Fibroblast of skin of scalp (primary cell): ENCODE results near the gene PCDHB4.
A peak's percentile ranks its signal among the peaks of the same experiment; 100 is the strongest.
"Not testable (repeated sequence)": the region's sequence is repeated elsewhere in the genome, so short reads cannot be mapped to it uniquely, and the experiment has no call there.

ENCODE experiments used
- DNase-seq: peaks from one replicate; pipeline ENCODE4 v3.0.0-alpha.2; 2013

PCDHB4 gene

DNA sequence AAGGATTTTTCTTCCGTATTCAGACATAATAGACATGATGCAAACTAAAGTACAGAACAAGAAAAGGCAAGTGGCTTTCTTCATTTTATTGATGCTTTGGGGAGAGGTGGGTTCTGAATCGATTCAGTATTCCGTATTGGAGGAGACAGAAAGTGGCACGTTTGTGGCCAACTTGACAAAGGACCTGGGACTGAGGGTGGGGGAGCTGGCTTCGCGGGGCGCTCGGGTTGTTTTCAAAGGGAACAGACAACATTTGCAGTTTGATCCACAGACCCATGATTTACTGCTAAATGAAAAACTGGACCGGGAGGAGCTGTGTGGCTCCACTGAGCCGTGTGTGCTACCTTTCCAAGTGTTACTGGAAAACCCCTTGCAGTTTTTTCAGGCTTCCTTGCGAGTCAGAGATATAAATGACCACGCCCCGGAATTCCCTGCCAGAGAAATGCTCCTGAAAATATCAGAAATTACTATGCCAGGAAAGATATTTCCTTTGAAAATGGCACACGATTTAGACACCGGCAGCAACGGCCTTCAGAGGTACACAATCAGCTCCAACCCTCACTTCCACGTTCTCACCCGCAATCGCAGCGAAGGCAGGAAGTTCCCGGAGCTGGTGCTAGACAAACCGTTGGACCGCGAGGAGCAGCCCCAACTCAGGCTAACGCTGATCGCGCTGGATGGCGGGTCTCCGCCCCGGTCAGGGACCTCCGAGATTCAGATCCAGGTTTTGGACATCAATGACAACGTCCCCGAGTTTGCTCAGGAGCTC, 28.8 kb downstream of the PCDHB4 start:
- DNase-seq: no peak

- DNase-seq: no peak
These were observed 29.3 kb downstream of the PCDHB4 start for GRCh38 chr5:141150993-141151325.

GRCh38 chr5:141151632-141152031, 30.0 kb downstream of the PCDHB4 start:
- not testable (repeated sequence) for DNase-seq

GRCh38 chr5:141152096-141152495, 30.5 kb downstream of the PCDHB4 start:
- DNase-seq: not testable (repeated sequence)

- DNase-seq: no peak
These were observed 34.1 kb downstream of the PCDHB4 start for GRCh38 chr5:141155540-141156374.

- not testable (repeated sequence) for DNase-seq
These were observed 35.7 kb downstream of the PCDHB4 start for GRCh38 chr5:141157356-141157755.

- not testable (repeated sequence) for DNase-seq
These were observed 36.3 kb downstream of the PCDHB4 start for GRCh38 chr5:141157901-141158300.

DNA sequence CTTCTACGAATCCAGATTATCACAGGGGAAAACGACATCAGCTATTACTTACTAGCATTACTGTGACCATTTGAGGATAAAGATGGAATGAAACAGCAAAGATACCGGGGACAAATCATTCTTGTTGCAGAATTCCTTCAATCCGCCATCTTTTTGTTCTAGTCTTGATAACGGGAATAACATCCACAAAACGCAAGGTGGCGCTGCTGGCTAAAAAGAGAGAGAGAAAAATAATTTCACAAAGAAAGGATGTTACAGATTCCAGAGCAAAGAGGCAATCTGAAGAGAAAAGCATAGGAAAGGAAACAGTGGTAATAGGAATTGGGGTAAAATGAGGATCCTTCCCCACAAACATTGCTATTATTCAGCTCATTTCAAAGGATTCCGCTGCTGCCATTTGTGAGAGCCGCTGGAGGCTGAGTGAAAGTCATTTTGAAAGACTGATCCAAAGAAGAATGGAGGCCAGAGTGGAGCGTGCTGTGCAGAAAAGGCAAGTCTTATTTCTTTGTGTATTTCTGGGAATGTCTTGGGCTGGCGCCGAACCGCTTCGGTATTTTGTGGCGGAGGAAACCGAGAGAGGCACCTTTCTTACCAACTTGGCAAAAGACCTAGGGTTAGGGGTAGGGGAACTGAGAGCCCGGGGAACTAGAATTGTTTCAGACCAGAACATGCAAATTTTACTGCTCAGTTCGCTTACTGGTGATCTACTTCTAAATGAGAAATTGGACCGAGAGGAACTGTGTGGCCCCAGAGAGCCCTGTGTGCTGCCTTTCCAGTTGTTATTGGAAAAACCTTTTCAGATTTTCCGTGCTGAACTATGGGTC, 51.0 kb downstream of the PCDHB4 start, which contains the start of gene PCDHB7:
Gene PCDHB7 (plus strand): TSS at position 264 of the 824 bp plus-strand sequence. CDS start 192 bp downstream, at position 456.
- peak; percentile 24 for DNase-seq

DNA sequence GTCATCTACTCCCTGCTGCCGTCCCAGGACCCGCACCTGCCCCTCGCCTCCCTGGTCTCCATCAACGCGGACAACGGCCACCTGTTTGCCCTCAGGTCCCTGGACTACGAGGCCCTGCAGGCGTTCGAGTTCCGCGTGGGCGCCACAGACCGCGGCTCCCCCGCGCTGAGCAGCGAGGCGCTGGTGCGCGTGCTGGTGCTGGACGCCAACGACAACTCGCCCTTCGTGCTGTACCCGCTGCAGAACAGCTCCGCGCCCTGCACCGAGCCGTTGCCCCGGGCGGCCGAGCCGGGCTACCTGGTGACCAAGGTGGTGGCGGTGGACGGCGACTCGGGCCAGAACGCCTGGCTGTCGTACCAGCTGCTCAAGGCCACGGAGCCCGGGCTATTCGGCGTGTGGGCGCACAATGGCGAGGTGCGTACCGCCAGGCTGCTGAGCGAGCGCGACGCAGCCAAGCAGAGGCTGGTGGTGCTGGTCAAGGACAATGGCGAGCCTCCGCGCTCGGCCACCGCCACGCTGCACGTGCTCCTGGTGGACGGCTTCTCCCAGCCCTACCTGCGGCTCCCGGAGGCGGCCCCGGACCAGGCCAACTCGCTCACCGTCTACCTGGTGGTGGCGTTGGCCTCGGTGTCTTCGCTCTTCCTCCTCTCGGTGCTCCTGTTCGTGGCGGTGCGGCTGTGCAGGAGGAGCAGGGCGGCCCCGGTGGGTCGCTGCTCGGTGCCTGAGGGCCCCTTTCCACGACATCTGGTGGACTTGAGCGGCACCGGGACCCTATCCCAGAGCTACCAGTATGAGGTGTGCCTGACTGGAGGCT, 52.9 kb downstream of the PCDHB4 start:
- not testable (repeated sequence) for DNase-seq
